ENCODE data around the gene RHOF. TPM values are rescaled to one million over a fixed set of nuclear protein-coding genes. Genes with fewer than 3 reads are reported as not detected.
A peak's percentile ranks its signal among the peaks of the same experiment; 100 is the strongest.

Gene RHOF
- total RNA-seq, 3 donors from 2014 or later: 45.5 to 86.7 (median 83.2) TPM

GRCh38 chr12:121823101-121823726 lies 29.7 kb upstream of the RHOF start:
- TF ChIP-seq, protein P1, sequence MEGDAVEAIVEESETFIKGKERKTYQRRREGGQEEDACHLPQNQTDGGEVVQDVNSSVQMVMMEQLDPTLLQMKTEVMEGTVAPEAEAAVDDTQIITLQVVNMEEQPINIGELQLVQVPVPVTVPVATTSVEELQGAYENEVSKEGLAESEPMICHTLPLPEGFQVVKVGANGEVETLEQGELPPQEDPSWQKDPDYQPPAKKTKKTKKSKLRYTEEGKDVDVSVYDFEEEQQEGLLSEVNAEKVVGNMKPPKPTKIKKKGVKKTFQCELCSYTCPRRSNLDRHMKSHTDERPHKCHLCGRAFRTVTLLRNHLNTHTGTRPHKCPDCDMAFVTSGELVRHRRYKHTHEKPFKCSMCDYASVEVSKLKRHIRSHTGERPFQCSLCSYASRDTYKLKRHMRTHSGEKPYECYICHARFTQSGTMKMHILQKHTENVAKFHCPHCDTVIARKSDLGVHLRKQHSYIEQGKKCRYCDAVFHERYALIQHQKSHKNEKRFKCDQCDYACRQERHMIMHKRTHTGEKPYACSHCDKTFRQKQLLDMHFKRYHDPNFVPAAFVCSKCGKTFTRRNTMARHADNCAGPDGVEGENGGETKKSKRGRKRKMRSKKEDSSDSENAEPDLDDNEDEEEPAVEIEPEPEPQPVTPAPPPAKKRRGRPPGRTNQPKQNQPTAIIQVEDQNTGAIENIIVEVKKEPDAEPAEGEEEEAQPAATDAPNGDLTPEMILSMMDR (IDR thresholded peaks at IDR 0.05): no peak
- Histone ChIP-seq H3K9me3 (no peaks in the 10 kb centered on the region), H3K4me1 (ENCODE audit: low read depth) (no peaks in the 10 kb centered on the region), H3K36me3 (ENCODE audit: low read depth) (peaks cover 20% of the 10 kb centered on the region), H3K4me3 (no peak overlapping the region)
- no peak for ATAC-seq
- intact Hi-C loops (cut with DNase I, micrococcal nuclease): no loop called here
- DNase-seq: peak in 1 of 3 donors; percentile 46

DNA sequence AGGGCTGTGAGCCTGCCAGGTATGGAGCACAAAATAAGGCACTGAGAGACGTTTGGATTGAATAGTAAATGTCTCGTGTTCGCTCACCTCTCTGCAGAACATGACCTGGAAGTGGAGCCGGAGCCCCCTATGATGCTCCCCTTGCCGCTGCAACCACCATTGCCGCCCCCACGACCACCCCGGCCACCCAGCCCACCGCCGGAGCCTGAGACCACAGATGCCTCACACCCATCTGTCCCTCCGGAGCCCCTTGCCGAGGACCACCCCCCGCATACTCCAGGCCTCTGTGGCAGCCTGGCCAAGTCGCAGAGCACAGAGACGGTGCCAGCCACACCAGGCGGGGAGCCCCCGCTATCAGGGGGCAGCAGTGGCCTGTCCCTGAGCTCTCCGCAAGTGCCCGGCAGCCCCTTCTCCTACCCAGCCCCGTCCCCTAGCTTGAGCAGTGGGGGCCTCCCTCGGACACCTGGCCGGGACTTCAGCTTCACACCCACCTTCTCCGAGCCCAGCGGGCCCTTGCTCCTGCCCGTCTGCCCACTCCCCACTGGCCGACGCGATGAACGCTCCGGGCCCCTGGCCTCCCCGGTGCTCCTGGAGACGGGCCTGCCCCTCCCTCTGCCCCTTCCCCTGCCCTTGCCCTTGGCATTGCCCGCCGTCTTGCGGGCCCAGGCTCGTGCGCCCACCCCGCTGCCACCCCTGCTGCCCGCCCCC lies 29.1 kb upstream of the RHOF start:
- no peak for ATAC-seq
- H3K4me3 ChIP-seq: no peak overlapping the region
- intact Hi-C loops (cut with DNase I, micrococcal nuclease): no loop called here
- no peaks in the 10 kb centered on the region for H3K9me3 ChIP-seq
- no peaks in the 10 kb centered on the region for H3K4me1 ChIP-seq (ENCODE audit: low read depth)
- TF ChIP-seq, protein P1 (IDR thresholded peaks at IDR 0.05): no peak
- DNase-seq: peak in 1 of 3 donors; percentile 42
- H3K36me3 ChIP-seq (ENCODE audit: low read depth): peaks cover 16% of the 10 kb centered on the region

GRCh38 chr12:121820056-121820455 lies 26.6 kb upstream of the RHOF start:
- no peak overlapping the region for H3K4me3 ChIP-seq
- H3K4me1 ChIP-seq (ENCODE audit: low read depth): no peaks in the 10 kb centered on the region
- ATAC-seq: no peak
- peak in 1 of 3 donors; percentile 22 for DNase-seq
- intact Hi-C loops (cut with DNase I, micrococcal nuclease): no loop called here
- peaks cover 16% of the 10 kb centered on the region for H3K36me3 ChIP-seq (ENCODE audit: low read depth)
- no peaks in the 10 kb centered on the region for H3K9me3 ChIP-seq
- TF ChIP-seq, protein P1 (IDR thresholded peaks at IDR 0.05): no peak

GRCh38 chr12:121819212-121819949 lies 25.9 kb upstream of the RHOF start:
- intact Hi-C loops (cut with DNase I, micrococcal nuclease): no loop called here
- Histone ChIP-seq H3K36me3 (ENCODE audit: low read depth) (peaks cover 16% of the 10 kb centered on the region), H3K9me3 (no peaks in the 10 kb centered on the region), H3K4me3 (no peak overlapping the region), H3K4me1 (ENCODE audit: low read depth) (no peaks in the 10 kb centered on the region)
- no peak for ATAC-seq
- DNase-seq: peak in 1 of 3 donors; percentile 44
- TF ChIP-seq, protein P1 (IDR thresholded peaks at IDR 0.05): no peak

DNA sequence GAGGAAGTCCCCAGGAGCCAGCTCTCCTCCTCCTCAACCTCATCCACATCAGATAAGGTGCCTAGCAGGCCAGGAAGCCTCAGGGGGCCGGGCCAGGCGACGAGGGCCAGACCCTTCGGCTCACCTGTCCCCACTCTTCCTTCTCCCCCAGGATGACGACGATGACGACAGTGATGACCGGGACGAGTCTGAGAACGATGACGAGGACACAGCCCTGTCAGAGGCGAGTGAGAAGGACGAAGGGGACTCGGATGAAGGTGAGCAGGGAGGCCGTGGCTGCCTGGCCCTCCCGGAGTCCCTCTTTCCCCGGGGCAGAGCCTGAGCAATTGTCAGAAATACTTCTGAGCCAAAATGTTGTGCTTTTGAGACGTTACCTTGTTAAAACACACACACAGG lies 24.2 kb upstream of the RHOF start:
- peaks cover 16% of the 10 kb centered on the region for H3K36me3 ChIP-seq (ENCODE audit: low read depth)
- no peaks in the 10 kb centered on the region for H3K9me3 ChIP-seq
- DNase-seq (no peak), ATAC-seq (no peak)
- no peak overlapping the region for H3K4me3 ChIP-seq
- H3K4me1 ChIP-seq (ENCODE audit: low read depth): peaks cover 9% of the 10 kb centered on the region
- TF ChIP-seq, protein P1 (IDR thresholded peaks at IDR 0.05): no peak
- intact Hi-C loops (cut with DNase I, micrococcal nuclease): no loop called here

All from mucosa of descending colon (tissue), 3 donors.